ENCODE measurements around the gene CDK16.
A peak's percentile ranks its signal among the peaks of the same experiment; 100 is the strongest.

The CDK16 gene

DNA sequence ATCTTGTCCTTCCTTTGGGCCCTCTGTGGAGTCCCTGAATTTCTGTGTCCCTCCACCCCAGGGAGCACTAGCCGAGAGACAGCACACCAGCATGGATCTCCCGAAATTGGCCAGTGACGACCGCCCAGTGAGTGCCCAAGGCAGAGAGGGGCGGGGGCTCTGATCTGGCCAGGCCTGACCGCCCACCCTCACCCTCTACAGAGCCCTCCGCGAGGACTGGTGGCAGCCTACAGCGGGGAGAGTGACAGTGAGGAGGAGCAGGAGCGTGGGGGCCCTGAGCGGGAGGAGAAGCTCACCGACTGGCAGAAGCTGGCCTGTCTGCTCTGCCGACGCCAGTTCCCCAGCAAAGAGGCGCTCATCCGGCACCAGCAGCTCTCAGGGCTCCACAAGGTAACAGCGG is 33.2 kb upstream of the CDK16 start:
- no peak for DNase-seq (ENCODE audit: low read depth in 3 of 3, low spot score in 1 of 3)

GRCh38 chrX:47186096-47186740 is 32.3 kb upstream of the CDK16 start:
- DNase-seq (ENCODE audit: low read depth in 3 of 3, low spot score in 1 of 3) = no peak

DNA sequence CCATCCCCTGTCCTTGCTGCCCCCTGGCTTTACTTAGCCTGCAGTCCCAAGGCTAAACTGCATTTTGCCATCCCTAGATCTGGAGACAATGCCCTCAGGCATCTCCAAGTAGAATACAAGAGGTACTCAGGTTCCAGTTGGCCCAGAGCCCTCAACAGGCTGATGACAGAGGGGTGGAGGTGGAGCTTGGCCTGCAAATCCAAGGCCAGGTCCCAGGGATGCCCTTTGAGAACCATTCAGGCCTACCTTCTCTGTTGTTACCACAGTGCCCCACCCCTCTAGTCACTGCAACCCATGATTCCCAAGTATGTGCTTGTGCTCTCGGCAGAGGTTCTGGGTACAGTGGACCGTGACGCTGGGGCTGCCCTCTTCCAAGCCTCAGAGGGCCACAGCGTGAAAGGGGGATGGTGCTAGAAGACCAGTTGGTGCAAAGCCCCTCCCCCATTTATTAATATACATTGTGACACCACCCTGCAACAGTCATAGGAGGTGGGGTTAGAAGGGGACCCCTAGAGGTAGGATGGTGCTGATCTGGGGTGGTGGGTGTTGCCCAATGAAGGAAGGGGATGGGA is 31.3 kb upstream of the CDK16 start:
- DNase-seq (ENCODE audit: low read depth in 3 of 3, low spot score in 1 of 3) = no peak

DNA sequence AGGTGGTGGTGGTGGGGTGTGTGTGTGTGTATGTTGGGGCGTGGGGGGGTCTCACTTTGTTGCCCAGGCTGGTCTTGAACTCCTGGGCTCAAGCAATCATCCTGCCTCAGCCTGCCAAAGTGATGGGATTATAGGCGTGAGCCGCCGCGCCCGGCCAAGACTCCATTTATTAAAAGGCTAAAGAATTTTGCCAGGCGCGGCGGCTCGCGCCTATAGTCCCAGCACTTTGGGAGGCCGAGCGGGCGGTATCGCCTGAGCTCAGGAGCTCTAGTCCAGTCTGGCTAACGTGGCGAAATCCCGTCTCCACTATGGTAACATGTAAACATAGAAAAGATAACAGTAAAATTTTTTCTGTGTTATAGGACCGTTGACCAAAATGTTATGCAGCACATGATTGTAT is 28.6 kb upstream of the CDK16 start:
- no peak for DNase-seq (ENCODE audit: low read depth in 3 of 3, low spot score in 1 of 3)

GRCh38 chrX:47190445-47191269 is 27.8 kb upstream of the CDK16 start:
- peak; percentile 54 to 58 (median 55) for DNase-seq (ENCODE audit: low read depth in 3 of 3, low spot score in 1 of 3)

DNA sequence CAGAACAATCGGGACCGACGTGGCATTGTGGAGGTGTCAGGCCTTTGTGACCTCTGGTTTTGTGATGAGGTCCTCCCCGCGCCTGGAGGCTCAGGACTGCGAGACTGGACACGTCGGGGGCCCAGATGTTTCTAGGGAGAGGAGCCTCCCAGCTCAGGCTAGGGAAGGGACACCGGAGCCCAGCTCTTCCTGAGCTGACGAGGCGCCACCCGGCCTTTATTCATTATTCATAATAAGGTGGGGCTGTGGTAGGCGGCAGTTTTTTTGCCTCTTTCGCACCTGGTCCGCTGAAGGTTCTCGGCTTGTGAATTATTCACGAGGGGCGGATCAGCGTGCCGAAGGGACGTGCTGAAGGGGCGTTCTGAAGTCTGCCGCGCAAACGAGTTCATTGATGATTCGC is 27.1 kb upstream of the CDK16 start:
- DNase-seq (ENCODE audit: low read depth in 3 of 3, low spot score in 1 of 3) = peak in 1 of 3 donors; percentile 16

DNA sequence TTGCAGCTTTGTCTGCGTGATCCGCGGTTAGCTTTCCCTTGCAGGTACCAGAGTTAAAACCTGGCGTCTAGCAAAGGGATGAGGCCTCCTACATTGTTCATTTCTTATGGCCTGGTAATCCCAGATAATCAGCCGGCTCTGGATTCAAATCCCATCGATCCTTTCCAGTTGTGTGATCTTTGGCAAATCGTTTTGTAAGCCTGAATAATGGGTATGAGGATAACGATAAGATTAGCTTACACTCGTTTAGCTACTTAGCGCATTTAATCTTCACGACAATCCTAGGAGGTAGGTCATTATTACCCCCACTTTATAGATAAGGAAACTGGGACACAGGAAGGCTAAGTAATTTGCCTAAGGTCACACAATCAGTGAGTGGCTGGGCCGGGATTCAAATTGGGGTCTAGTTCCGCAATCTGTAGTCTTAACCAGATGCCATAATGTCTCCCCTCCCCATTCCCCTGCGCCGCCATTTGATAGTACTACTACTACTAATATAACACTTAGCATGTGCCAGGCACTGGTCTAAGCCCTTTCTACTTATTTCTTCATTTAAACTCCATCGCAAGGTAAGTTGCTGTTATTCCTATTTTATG is 26.6 kb upstream of the CDK16 start:
- DNase-seq (ENCODE audit: low read depth in 3 of 3, low spot score in 1 of 3) = no peak

DNA sequence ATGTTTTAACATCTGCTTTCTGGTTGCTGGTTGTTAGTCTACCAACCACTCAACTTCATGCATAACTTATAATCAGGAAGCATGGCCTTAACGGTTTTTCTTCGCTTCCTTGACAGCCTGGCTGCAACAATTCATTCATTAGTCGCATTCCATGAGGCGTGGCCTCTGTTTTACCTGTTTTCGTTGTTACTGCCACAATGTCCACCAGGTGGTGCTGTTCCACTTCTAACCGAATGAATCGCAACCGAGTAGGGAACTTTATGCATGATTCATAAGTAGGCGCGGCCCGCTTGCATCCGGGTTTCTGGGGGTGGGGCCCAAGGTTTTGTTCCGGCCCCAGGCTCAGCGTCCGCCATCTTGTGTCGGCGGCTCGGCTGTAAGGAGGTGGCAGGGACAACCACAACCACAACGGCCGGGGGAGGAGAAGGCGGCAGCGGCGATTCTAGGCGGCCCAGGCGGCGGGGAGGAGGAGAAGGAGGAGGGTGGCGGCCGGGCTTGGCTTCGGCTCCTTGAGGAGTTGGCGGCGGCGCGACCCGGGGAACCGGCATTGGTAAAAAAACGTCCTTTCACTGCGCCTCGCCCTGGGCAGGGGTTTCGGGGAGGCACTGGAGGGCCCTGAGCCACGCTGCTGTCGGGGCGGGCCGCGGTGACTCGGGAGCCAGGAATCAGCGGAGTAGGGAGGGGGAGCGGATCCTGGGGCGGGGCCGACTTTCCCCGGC is 24.8 kb upstream of the CDK16 start, which contains the start of gene UBA1:
TSS of gene UBA1 (plus strand) at position 355 of the 719 bp plus-strand sequence. CDS start 4,974 bp downstream, outside the sequence.
- DNase-seq (ENCODE audit: low read depth in 3 of 3, low spot score in 1 of 3) = peak; percentile 68 to 95 (median 81)

- no peak for DNase-seq (ENCODE audit: low read depth in 3 of 3, low spot score in 1 of 3)
These were observed 24.2 kb upstream of the CDK16 start for GRCh38 chrX:47194194-47194787.

GRCh38 chrX:47196098-47196497 is 22.4 kb upstream of the CDK16 start:
- no peak for DNase-seq (ENCODE audit: low read depth in 3 of 3, low spot score in 1 of 3)

DNA sequence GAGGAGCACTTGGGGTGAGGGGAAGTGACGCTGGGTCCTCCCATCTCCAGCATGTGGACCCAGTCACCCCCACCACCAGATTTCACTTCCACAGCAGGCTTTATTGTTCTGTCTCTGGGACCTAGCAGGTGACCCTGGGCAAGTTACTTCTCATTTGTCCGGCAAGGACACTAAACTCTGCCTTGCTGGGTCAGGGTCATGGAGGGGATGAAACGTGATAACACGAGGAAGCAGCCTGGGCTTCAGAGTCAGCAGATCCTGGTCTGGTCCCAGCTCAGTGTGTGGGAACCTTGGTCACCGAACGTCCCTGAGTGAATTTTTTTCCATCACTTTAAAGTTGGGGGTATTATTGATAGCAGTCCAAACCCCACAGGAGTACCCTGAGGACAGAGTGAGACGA is 21.0 kb upstream of the CDK16 start:
- DNase-seq (ENCODE audit: low read depth in 3 of 3, low spot score in 1 of 3) = no peak

DNA sequence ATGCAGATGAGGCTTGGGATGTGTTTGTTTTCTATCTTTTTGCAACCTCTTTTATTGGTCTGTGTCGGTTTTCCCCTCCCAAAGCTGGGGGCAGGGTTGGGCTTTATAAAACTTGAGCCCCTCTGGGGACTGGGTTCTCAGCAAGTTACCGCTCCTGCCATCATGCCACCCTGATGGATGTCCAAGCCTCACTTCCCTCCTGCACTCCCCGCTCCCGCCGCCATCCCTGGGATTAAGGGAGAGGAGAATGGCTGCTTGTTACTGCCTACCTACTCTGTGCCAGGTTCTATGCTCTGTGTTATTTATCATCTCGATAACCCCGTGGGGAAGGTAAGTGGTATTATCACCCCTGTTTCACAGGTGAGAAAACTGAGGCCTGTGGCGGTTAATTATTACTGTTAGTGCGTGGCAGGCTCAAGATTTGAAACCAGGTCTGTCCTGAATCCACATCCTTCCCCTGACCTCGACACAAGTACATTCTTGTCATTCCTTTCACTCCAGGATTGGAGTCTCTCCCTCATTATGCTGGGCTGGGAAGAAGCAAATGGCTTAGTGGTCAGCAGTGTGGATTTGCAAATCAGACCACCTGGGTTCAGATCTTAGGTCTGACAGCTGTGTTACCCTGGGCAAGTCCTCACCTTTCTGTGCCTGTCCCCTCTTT is 20.3 kb upstream of the CDK16 start:
- DNase-seq (ENCODE audit: low read depth in 3 of 3, low spot score in 1 of 3) = no peak

- DNase-seq (ENCODE audit: low read depth in 3 of 3, low spot score in 1 of 3) = no peak
These were observed 19.8 kb upstream of the CDK16 start for GRCh38 chrX:47198687-47199080.

- DNase-seq (ENCODE audit: low read depth in 3 of 3, low spot score in 1 of 3) = no peak
These were observed 19.2 kb upstream of the CDK16 start for GRCh38 chrX:47199286-47199685.

GRCh38 chrX:47200385-47201150 is 17.9 kb upstream of the CDK16 start:
- no peak for DNase-seq (ENCODE audit: low read depth in 3 of 3, low spot score in 1 of 3)

DNA sequence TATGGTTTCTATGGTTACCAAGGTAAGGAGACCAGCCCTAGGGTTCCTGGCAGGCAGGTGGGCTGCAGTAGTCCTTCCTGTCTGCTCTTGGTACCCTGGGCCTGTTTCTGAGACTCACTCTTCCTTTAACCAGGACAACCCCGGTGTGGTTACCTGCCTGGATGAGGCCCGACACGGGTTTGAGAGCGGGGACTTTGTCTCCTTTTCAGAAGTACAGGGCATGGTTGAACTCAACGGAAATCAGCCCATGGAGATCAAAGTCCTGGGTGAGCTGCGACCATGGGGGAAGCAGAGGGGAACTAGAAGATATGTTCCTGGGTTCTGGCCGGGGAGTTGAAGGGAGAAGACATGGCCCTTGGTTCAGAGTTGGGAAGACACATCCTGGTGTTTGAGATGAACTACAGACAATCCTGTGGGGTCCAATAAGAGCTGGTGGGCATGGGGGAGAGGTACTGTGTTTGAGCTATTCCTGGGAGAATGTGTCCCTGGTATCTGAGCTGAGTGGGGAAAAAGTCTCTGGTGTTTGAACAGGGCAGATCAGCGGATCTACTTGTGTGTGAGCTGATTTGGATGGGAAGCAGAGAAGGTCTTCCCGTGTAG is 17.0 kb upstream of the CDK16 start:
- DNase-seq (ENCODE audit: low read depth in 3 of 3, low spot score in 1 of 3) = no peak

DNA sequence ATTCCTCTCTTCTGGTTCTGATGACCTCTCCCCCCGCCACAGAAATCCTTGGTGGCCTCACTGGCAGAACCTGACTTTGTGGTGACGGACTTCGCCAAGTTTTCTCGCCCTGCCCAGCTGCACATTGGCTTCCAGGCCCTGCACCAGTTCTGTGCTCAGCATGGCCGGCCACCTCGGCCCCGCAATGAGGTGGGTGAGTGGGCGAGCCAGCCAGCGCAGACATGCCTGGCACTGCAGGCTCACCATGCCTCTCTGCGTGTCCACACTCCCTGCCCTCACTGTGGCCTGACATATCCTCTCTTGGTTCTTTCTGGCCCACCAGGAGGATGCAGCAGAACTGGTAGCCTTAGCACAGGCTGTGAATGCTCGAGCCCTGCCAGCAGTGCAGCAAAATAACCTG is 16.2 kb upstream of the CDK16 start:
- no peak for DNase-seq (ENCODE audit: low read depth in 3 of 3, low spot score in 1 of 3)

GRCh38 chrX:47202877-47203276 is 15.6 kb upstream of the CDK16 start:
- DNase-seq (ENCODE audit: low read depth in 3 of 3, low spot score in 1 of 3) = no peak

DNA sequence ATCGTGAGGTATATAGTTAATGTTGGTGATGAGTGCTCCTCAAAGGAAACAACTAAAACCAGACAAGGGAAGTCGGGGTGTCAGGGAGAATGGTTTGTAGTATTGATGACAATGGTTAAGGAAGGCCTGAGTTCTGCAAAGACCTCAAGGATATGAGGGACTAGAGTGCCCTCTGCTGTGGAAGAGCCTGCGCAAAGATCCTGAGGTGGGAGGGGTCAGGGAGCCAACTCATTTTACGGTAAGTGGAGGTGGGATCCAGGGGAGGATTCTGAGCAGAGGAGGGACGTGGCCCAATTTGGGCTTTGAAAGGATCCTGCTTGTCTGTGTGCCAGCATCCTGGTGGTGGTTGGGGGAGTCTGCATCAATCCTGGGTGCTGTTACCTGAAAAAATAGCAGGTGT is 13.5 kb upstream of the CDK16 start:
- DNase-seq (ENCODE audit: low read depth in 3 of 3, low spot score in 1 of 3) = no peak
